HCT116 (cell line): ENCODE results near the gene ECE1. TPM values are rescaled to one million over a fixed set of nuclear protein-coding genes. Genes with fewer than 3 reads are reported as not detected.

Experiments
- ATAC-seq: fragments of 200-7000 bp; cut with Tn5 transposase; 2 replicates; pipeline ENCODE4 v1.9.1; 2020; ENCODE audit warnings: mild to moderate bottlenecking, moderate library complexity
- BruUV-seq: library from RNA; stranded (reverse); fragments of 400-500 nt; replicated peaks from 2 replicates; lab custom pipeline; 2021; lab: Mats Ljungman, UMichigan
- CTCF ChIA-PET: fragments of 300-600 bp; sonication (Branson Sonifier 250); formaldehyde crosslinking; loops from one replicate; lab custom pipeline; 2021; ENCODE audit warnings: antibody characterized with exemption; lab: Charles Lee
- POLR2A ChIA-PET: fragments of 300-600, 350-600 bp; sonication (Branson Sonifier 250); formaldehyde crosslinking; loops from one replicate; lab custom pipeline; 2021; ENCODE audit warnings: antibody characterized with exemption; lab: Charles Lee
- RAD21 ChIA-PET, 2 experiments: fragments of 300-600 bp; sonication (Branson Sonifier 250); formaldehyde crosslinking; loops; one replicate each; lab custom pipeline; 2023; ENCODE audit warnings: low total read pairs in 2 of 2; ENCODE audit not compliant: uncharacterized antibody in 2 of 2, unreplicated experiment in 2 of 2, low non-redundant PET in 1 of 2; lab: Charles Lee
- DNase-seq: peaks from one replicate; pipeline ENCODE4 v3.0.0-alpha.2; 2010; ENCODE audit warnings: low read depth, low spot score
- H2AFZ ChIP-seq: fragments of 200-600 bp; shearing (Covaris generic), sonication (generic); 2 replicates; pipeline ENCODE4 v1.6.1; 2017; ENCODE audit warnings: low read depth, mixed run types, mixed read lengths, antibody characterized with exemption, low read length; ENCODE audit not compliant: poor library complexity, severe bottlenecking
- H3K27ac ChIP-seq: 2 replicates; pipeline ENCODE4 v1.5.1; 2012; ENCODE audit warnings: low read depth, low read length
- H3K27me3 ChIP-seq: fragments of 200-600 bp; sonication (generic); 2 replicates; pipeline ENCODE4 v1.6.1; 2016; ENCODE audit warnings: mixed run types, low read length, mixed read lengths; ENCODE audit not compliant: insufficient read depth
- H3K36me3 ChIP-seq, 2 experiments: fragments of 200-500 bp in 1 of 2; fragments of 200-600 bp in 1 of 2; sonication (Bioruptor generic) in 1 of 2; sonication (generic) in 1 of 2; 2 replicates each; pipeline versions ENCODE4 v1.5.1 to v1.6.1; 2014 to 2016; ENCODE audit warnings: low read length in 2 of 2, inconsistent platforms in 1 of 2, mixed read lengths in 1 of 2, mixed run types in 1 of 2; ENCODE audit not compliant: insufficient read depth in 2 of 2, control insufficient read depth in 1 of 2
- H3K4me1 ChIP-seq, 2 experiments: fragments of 200-600 bp in 1 of 2; sonication (generic) in 1 of 2; 2 replicates each; pipeline versions ENCODE4 v1.5.1 to v1.6.1; 2012 to 2017; ENCODE audit warnings: low read length in 2 of 2, inconsistent platforms in 1 of 2, mild to moderate bottlenecking in 1 of 2, mixed read lengths in 1 of 2, mixed run types in 1 of 2, moderate library complexity in 1 of 2; ENCODE audit not compliant: insufficient read depth in 2 of 2, control insufficient read depth in 1 of 2
- H3K4me2 ChIP-seq: fragments of 200-600 bp; sonication (generic); 2 replicates; pipeline ENCODE4 v1.6.1; 2017; ENCODE audit warnings: mixed run types, low read length, mixed read lengths
- H3K4me3 ChIP-seq, 2 experiments: fragments of 200-600 bp in 1 of 2; sonication (generic) in 1 of 2; replicated peaks in 1 of 2; 2 replicates each; pipeline ENCODE4 v1.5.1; 2011 to 2016; ENCODE audit warnings: low read length in 2 of 2, control low read depth in 1 of 2, low read depth in 1 of 2, mild to moderate bottlenecking in 1 of 2, mixed read lengths in 1 of 2, mixed run types in 1 of 2
- H3K79me2 ChIP-seq: fragments of 200-600 bp; sonication (generic); 2 replicates; pipeline ENCODE4 v1.6.1; 2017; ENCODE audit warnings: mild to moderate bottlenecking, mixed run types, low read length, moderate library complexity, mixed read lengths; ENCODE audit not compliant: insufficient read depth
- H3K9ac ChIP-seq: fragments of 200-600 bp; sonication (generic); 2 replicates; pipeline ENCODE4 v1.6.1; 2016; ENCODE audit warnings: low read length, mixed read lengths
- H3K9me2 ChIP-seq: fragments of 200-600 bp; sonication (generic), shearing (Covaris generic); 2 replicates; pipeline ENCODE4 v1.6.1; 2017; ENCODE audit warnings: mixed run types, mild to moderate bottlenecking, moderate library complexity; ENCODE audit not compliant: insufficient read depth
- H3K9me3 ChIP-seq, 2 experiments: fragments of 200-500 bp in 1 of 2; fragments of 200-600 bp in 1 of 2; sonication (Bioruptor generic) in 1 of 2; sonication (generic) in 1 of 2; 2 replicates each; pipeline ENCODE4 v1.6.1; 2014 to 2017; ENCODE audit warnings: low read length in 2 of 2, mixed read lengths in 2 of 2, inconsistent platforms in 1 of 2, low read depth in 1 of 2, mild to moderate bottlenecking in 1 of 2, mixed run types in 1 of 2, moderate library complexity in 1 of 2; ENCODE audit not compliant: control insufficient read depth in 1 of 2, insufficient read depth in 1 of 2
- H4K20me1 ChIP-seq: fragments of 200-600 bp; sonication (generic), shearing (Covaris generic); 2 replicates; pipeline ENCODE4 v1.6.1; 2017; ENCODE audit warnings: mixed run types, mild to moderate bottlenecking, moderate library complexity; ENCODE audit not compliant: insufficient read depth
- CBX3 ChIP-seq: IDR thresholded peaks from 2 replicates; pipeline ENCODE4 v1.6.1; 2012; ENCODE audit warnings: low read depth
- CEBPB ChIP-seq: IDR thresholded peaks from 2 replicates; pipeline ENCODE4 v1.6.1; 2012; ENCODE audit warnings: low read depth
- EGR1 ChIP-seq: IDR thresholded peaks from 2 replicates; pipeline ENCODE4 v1.6.1; 2012; ENCODE audit warnings: low read depth
- ELF1 ChIP-seq: IDR thresholded peaks from 2 replicates; pipeline ENCODE4 v1.6.1; 2012; ENCODE audit warnings: low read depth, borderline replicate concordance
- EZH2 ChIP-seq: fragments of 200-600 bp; sonication (generic); IDR thresholded peaks from 2 replicates; pipeline ENCODE4 v1.6.1; 2017; ENCODE audit warnings: antibody characterized with exemption, mixed run types
- EZH2phosphoT487 ChIP-seq: fragments of 200-600 bp; IDR thresholded peaks from 2 replicates; pipeline ENCODE4 v1.6.1; 2018; ENCODE audit warnings: antibody characterized with exemption, borderline replicate concordance
- JUND ChIP-seq: IDR thresholded peaks from 2 replicates; pipeline ENCODE4 v1.6.1; 2012
- POLR2AphosphoS5 ChIP-seq: IDR thresholded peaks from 2 replicates; pipeline ENCODE4 v1.6.1; 2011; ENCODE audit warnings: mild to moderate bottlenecking, low read depth, low read length, moderate library complexity
- REST ChIP-seq: IDR thresholded peaks from 2 replicates; pipeline ENCODE4 v1.6.1; 2012; ENCODE audit warnings: low read depth
- SP1 ChIP-seq: IDR thresholded peaks from 2 replicates; pipeline ENCODE4 v1.6.1; 2012; ENCODE audit warnings: low read depth
- TCF7L2 ChIP-seq: IDR thresholded peaks from 2 replicates; pipeline ENCODE4 v1.7.0; 2011; ENCODE audit warnings: borderline replicate concordance, inconsistent platforms; ENCODE audit not compliant: insufficient read depth, insufficient read length; ENCODE audit errors: extremely low read depth
- ZNF274 ChIP-seq: fragments of 200-500 bp; sonication (Bioruptor generic); IDR thresholded peaks from 2 replicates; pipeline ENCODE4 v1.6.1; 2014; ENCODE audit warnings: mild to moderate bottlenecking, low read depth, low read length, inconsistent platforms
- intact Hi-C: fragments of 100-400 bp; cut with micrococcal nuclease; formaldehyde crosslinking; loops from 2 replicates; pipeline ENCODE4 v1.10.0; 2022
- total RNA-seq: library from RNA; stranded (reverse); gene quantifications from one replicate; pipeline ENCODE4 v1.2.1, GENCODE V29; 2021; ENCODE audit not compliant: unreplicated experiment

Gene ECE1
- total RNA-seq, 1 experiment from 2014 or later: 66.8 TPM

GRCh38 chr1:21189906-21190500 is 100.3 kb downstream of the ECE1 start:
- H3K79me2 ChIP-seq: no peaks in the 10 kb centered on the region
- no peak overlapping the region for H2AFZ ChIP-seq
- POLR2A ChIA-PET: no interaction called here
- H3K27ac ChIP-seq: no peak overlapping the region
- DNase-seq (no peak), ATAC-seq (no peak)
- no peaks in the 10 kb centered on the region for H3K9me3 ChIP-seq
- H4K20me1 ChIP-seq: no peaks in the 10 kb centered on the region
- no peak overlapping the region for H3K4me3 ChIP-seq
- H3K9ac ChIP-seq: no peak overlapping the region
- H3K27me3 ChIP-seq: no peaks in the 10 kb centered on the region
- BruUV-seq: no TSS peak
- H3K36me3 ChIP-seq: no peaks in the 10 kb centered on the region
- H3K9me2 ChIP-seq: no peaks in the 10 kb centered on the region
- H3K4me1 ChIP-seq: peaks cover 3% of the 10 kb centered on the region in 2 experiments; a peak in 3 of 4 replicates
- TF ChIP-seq ELF1: no peak
- TF ChIP-seq TCF7L2: no peak
- TF ChIP-seq, all 23 proteins: peak for 0
- no peak overlapping the region for H3K4me2 ChIP-seq
- ChIA-PET RAD21 (no interaction called here), CTCF (interaction anchor here (1.2 kb wide), 1 partner anchor 208 kb away, joined by 5 read pairs; no protein-coding TSS in a partner anchor)
- intact Hi-C loops: loop anchor here (10.0 kb wide), 1 partner anchor 405 kb away; the partner anchor contains the start of gene HP1BP3

- POLR2A ChIA-PET: no interaction called here
Observed at GRCh38 chr1:21189421-21189820, 100.8 kb downstream of the ECE1 start.

More at GRCh38 chr1:21189421-21189820, 100.8 kb downstream of the ECE1 start:
- Histone ChIP-seq H3K4me3 (no peak overlapping the region), H3K79me2 (no peaks in the 10 kb centered on the region), H3K9me3 (no peaks in the 10 kb centered on the region), H2AFZ (no peak overlapping the region), H3K27me3 (no peaks in the 10 kb centered on the region), H3K9me2 (no peaks in the 10 kb centered on the region), H3K4me2 (no peak overlapping the region), H3K9ac (no peak overlapping the region), H3K36me3 (no peaks in the 10 kb centered on the region), H3K4me1 (no peaks in the 10 kb centered on the region), H3K27ac (no peak overlapping the region), H4K20me1 (no peaks in the 10 kb centered on the region)
- intact Hi-C loops: no loop called here
- no TSS peak for BruUV-seq
- TF ChIP-seq EZH2 (no peak), TCF7L2 (no peak), CEBPB (no peak), ZNF274 (no peak), SP1 (no peak), REST (no peak), CBX3 (no peak), POLR2AphosphoS5 (no peak), EZH2phosphoT487 (no peak), JUND (no peak), EGR1 (no peak)
- RAD21 ChIA-PET: no interaction called here
- DNase-seq (no peak), ATAC-seq (no peak)
- CTCF ChIA-PET: interaction anchor here (2.7 kb wide), 1 partner anchor 493 kb away, joined by 9 read pairs; no protein-coding TSS in a partner anchor
